Measurements from ENCODE around the gene CEBPA. TPM values are rescaled to one million over a fixed set of nuclear protein-coding genes. Genes with fewer than 3 reads are reported as not detected.

The CEBPA gene
- total and polyA plus RNA-seq, 9 donors: 0.92 to 6.1 (median 3.7) TPM

DNA sequence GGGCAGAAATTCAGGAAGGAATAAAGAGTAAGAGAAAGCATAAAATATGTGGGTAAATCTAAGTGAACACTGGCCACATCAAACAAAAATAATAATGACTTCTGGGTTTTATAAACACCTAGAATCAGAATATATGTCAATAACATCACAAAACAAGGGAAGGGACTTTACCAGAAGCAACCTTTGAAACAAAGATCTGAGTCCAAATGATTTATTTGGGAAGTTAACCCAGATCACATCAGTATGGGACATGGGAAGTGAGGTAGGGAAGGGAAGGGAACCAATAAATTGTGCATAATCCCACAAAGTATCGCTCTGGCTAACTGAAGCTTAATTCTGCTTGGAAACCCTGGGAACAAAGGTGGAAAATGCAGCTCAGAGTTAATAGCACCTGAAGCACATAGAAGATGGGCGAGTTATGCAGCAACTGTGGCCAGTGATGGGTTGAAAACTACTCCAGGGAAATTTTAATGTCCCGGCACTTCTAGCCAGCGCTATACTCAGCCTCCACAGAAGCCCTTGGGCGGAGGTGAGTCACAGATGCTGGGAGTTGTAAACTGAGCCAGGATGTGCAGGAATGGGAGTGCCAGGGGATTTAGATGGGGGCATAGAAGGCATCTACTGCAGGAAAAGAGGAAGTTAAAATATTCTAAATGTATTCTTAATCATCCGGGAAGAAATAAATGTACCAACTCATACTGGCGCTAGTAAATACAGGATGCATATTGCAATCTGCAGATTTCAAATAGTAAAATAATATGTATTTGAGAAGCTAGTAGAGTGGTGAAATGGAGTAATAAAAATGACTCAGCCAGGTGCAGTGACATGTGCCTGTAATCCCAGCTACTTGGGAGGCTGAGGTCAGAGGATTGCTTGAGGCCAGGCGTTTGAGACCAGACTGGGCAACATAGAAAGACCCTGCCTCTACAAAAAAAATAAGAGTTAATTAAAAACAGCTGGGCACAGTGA is 37.0 kb upstream of the CEBPA start:
- Histone ChIP-seq H3K36me3 (no peaks in the 10 kb centered on the region), H3K27ac (no peak overlapping the region), H3K4me1 (ENCODE audit: insufficient read depth) (no peaks in the 10 kb centered on the region), H3K9me3 (no peaks in the 10 kb centered on the region), H3K27me3 (no peaks in the 10 kb centered on the region), H3K4me3 (no peak overlapping the region)
- WGBS, 3 donors: 77 to 79% (median 77%) methylated on average over 8 of the region's 8 CpGs
- no peak for DNase-seq
- TF ChIP-seq EP300 (IDR thresholded peaks at IDR 0.05) (no peak), POLR2A (IDR thresholded peaks at IDR 0.05) (no peak)
- TF ChIP-seq, protein P1, sequence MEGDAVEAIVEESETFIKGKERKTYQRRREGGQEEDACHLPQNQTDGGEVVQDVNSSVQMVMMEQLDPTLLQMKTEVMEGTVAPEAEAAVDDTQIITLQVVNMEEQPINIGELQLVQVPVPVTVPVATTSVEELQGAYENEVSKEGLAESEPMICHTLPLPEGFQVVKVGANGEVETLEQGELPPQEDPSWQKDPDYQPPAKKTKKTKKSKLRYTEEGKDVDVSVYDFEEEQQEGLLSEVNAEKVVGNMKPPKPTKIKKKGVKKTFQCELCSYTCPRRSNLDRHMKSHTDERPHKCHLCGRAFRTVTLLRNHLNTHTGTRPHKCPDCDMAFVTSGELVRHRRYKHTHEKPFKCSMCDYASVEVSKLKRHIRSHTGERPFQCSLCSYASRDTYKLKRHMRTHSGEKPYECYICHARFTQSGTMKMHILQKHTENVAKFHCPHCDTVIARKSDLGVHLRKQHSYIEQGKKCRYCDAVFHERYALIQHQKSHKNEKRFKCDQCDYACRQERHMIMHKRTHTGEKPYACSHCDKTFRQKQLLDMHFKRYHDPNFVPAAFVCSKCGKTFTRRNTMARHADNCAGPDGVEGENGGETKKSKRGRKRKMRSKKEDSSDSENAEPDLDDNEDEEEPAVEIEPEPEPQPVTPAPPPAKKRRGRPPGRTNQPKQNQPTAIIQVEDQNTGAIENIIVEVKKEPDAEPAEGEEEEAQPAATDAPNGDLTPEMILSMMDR (IDR thresholded peaks at IDR 0.05): no peak
- intact Hi-C loops (cut with DNase I): no loop called here

DNA sequence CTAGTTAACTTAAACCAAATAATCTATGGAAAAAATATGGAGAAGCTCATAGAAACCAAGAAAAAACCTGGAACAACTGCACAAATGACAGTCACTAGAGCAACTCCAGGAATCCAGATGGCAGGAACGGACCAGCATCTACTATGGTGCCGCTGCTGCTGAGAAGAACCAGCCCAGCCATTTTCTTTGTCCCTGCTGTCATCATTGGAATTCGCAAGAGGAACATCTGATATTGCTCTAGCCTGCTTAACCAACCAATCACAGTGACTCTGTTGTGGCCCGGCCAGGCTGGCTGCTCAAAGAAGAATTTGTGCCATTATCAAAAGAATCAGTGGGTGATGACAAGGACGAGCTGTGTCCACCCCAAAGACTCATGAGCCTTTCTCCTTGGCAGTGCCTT is 33.1 kb upstream of the CEBPA start:
- H3K27ac ChIP-seq: no peak overlapping the region
- H3K27me3 ChIP-seq: no peaks in the 10 kb centered on the region
- no peak for DNase-seq
- no peaks in the 10 kb centered on the region for H3K36me3 ChIP-seq
- H3K4me3 ChIP-seq: no peak overlapping the region
- no peaks in the 10 kb centered on the region for H3K9me3 ChIP-seq
- TF ChIP-seq POLR2A (IDR thresholded peaks at IDR 0.05): no peak
- no peak for TF ChIP-seq EP300 (IDR thresholded peaks at IDR 0.05)
- TF ChIP-seq, protein P1 (IDR thresholded peaks at IDR 0.05): no peak
- intact Hi-C loops (cut with DNase I): no loop called here
- H3K4me1 ChIP-seq (ENCODE audit: insufficient read depth): no peaks in the 10 kb centered on the region
- WGBS, 3 donors: 77 to 87% (median 82%) methylated on average over 5 of the region's 5 CpGs

DNA sequence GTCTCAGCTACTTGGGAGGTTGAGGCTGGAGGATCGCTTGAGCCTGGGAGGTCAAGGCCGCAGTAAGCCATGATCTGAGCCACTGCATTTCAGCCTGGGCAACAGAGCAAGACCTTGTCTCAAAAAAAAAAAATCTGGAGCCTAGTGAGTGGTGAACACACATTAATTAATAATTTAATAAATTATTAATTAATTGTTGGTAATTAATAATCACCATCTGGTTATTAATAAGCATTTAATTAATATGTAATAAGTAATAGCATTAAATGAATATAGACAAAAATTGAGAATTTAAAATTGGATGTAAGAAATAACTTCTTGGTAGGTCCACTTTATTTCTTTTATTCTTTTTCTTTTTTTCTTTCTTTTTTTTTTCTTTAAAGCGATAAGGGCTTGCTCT is 31.9 kb upstream of the CEBPA start:
- intact Hi-C loops (cut with DNase I): no loop called here
- Histone ChIP-seq H3K4me3 (no peak overlapping the region), H3K4me1 (ENCODE audit: insufficient read depth) (no peaks in the 10 kb centered on the region), H3K9me3 (no peaks in the 10 kb centered on the region), H3K27ac (no peak overlapping the region), H3K27me3 (no peaks in the 10 kb centered on the region), H3K36me3 (no peaks in the 10 kb centered on the region)
- 78 to 86% (median 84%) methylated on average over 3 of the region's 3 CpGs for WGBS, 3 donors
- no peak for DNase-seq
- TF ChIP-seq, protein P1 (IDR thresholded peaks at IDR 0.05): no peak
- TF ChIP-seq POLR2A (IDR thresholded peaks at IDR 0.05) (no peak), EP300 (IDR thresholded peaks at IDR 0.05) (no peak)

DNA sequence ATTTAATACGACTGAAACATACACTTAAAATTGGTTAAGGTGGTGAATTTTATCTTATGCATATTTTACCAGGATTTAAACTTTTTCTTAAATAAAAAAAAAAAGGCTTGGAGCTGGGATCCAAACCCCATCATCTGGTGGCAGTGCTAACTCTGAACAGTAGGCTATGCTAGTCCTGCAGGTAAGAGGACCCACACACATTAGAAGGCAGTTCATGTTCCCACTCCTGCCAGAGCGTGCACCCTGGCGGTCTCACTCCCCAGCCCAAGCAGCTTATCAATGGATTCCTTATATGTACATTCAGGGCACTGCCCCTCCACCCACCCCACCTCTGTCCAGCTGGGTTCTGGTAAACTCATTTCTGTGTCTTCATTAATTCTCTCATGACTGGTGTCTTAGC is 31.3 kb upstream of the CEBPA start:
- TF ChIP-seq, protein P1 (IDR thresholded peaks at IDR 0.05): no peak
- TF ChIP-seq EP300 (IDR thresholded peaks at IDR 0.05) (no peak), POLR2A (IDR thresholded peaks at IDR 0.05) (no peak)
- intact Hi-C loops (cut with DNase I): no loop called here
- Histone ChIP-seq H3K27me3 (no peaks in the 10 kb centered on the region), H3K4me3 (no peak overlapping the region), H3K9me3 (no peaks in the 10 kb centered on the region), H3K27ac (no peak overlapping the region), H3K36me3 (no peaks in the 10 kb centered on the region), H3K4me1 (ENCODE audit: insufficient read depth) (no peaks in the 10 kb centered on the region)
- 66 to 86% (median 71%) methylated on average over 3 of the region's 3 CpGs for WGBS, 3 donors
- no peak for DNase-seq

Data from ovary (tissue), 9 donors.